Measurements from ENCODE around the gene ZRSR2.
"Not testable (repeated sequence)": the region's sequence is repeated elsewhere in the genome, so short reads cannot be mapped to it uniquely, and the experiment has no call there.

Gene ZRSR2

DNA sequence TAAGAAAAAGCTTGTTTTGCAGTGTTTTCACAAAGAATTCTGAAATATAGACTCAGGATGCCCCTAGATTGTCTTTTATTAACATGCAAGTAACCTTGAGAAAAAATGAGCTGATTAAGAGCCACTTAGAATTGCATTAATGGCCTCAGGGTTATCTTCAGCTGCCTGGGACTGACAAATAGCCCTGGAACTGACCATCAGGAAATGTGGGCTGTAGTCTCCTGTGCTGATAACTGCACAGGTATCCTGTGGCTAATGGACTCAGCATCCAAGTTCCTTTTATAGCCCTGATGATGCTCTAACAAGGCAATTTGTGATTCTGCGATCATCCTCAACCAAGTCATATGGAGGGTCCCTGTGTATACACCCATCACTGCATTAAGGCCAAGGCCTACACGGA is 35.2 kb upstream of the ZRSR2 start:
- Histone ChIP-seq H3K36me3 (ENCODE audit: control insufficient read depth in 2 of 2, insufficient read depth in 2 of 2, low read length in 2 of 2) (no peaks in the 10 kb centered on the region), H3K9me3 (ENCODE audit: control insufficient read depth in 2 of 2, low read length in 2 of 2) (no peaks in the 10 kb centered on the region), H3K9ac (ENCODE audit: low read length in 2 of 2) (no peak overlapping the region), H3K4me3 (ENCODE audit: low read length in 2 of 2) (no peak overlapping the region), H3K4me1 (ENCODE audit: control insufficient read depth, insufficient read depth, low read length) (peaks cover 12% of the 10 kb centered on the region), H3K27me3 (ENCODE audit: control insufficient read depth in 1 of 2, insufficient read depth in 2 of 2, low read length in 2 of 2) (no peaks in the 10 kb centered on the region), H3K27ac (ENCODE audit: low read length) (no peak overlapping the region)

DNA sequence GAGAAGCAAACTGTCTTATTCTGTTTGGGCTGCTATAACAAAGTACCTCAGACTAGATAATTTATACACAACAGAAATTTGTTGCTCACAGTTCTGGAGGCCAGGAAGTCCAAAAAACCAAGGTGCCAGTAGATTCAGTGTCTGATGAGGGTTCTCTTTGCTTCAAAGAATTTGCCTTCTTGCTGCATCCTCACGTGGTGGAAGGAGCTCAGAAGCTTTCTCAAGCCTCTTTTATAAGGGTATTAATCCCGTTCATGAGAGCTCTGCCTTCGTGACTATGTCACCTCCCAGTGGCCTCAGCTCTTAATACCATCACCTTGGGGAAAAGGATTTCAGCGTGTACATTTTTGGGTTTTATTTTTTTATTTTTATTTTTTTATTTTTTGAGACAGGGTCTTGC is 32.1 kb upstream of the ZRSR2 start:
- Histone ChIP-seq H3K36me3 (ENCODE audit: control insufficient read depth in 2 of 2, insufficient read depth in 2 of 2, low read length in 2 of 2) (peaks cover 0 to 2% of the 10 kb centered on the region in 2 donors), H3K9ac (ENCODE audit: low read length in 2 of 2) (no peak overlapping the region), H3K27me3 (ENCODE audit: control insufficient read depth in 1 of 2, insufficient read depth in 2 of 2, low read length in 2 of 2) (no peaks in the 10 kb centered on the region), H3K4me1 (ENCODE audit: control insufficient read depth, insufficient read depth, low read length) (no peaks in the 10 kb centered on the region), H3K27ac (ENCODE audit: low read length) (no peak overlapping the region), H3K4me3 (ENCODE audit: low read length in 2 of 2) (no peak overlapping the region), H3K9me3 (ENCODE audit: control insufficient read depth in 2 of 2, low read length in 2 of 2) (no peaks in the 10 kb centered on the region)

DNA sequence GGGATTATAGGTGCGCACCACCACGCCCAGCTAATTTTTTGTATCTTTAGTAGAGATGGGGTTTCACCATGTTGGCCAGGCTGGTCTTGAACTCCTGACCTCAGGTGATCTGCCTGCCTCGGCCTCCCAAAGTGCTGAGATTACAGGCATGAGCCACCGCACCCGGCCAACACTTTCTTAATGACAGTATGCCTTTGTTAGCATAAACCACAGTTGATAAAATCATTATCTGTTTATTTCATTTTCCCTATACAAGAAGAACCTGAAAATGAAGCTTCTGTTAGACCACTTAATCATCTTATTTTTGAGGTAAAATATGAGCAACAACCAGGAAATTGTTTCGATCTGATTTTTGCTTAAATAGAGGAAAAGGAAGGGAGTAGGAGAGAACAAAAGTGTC is 30.4 kb upstream of the ZRSR2 start:
- H3K27ac ChIP-seq (ENCODE audit: low read length); H3K27me3 ChIP-seq (ENCODE audit: control insufficient read depth in 1 of 2, insufficient read depth in 2 of 2, low read length in 2 of 2); H3K4me1 ChIP-seq (ENCODE audit: control insufficient read depth, insufficient read depth, low read length); H3K36me3 ChIP-seq (ENCODE audit: control insufficient read depth in 2 of 2, insufficient read depth in 2 of 2, low read length in 2 of 2); H3K9ac ChIP-seq (ENCODE audit: low read length in 2 of 2); H3K9me3 ChIP-seq (ENCODE audit: control insufficient read depth in 2 of 2, low read length in 2 of 2); H3K4me3 ChIP-seq (ENCODE audit: low read length in 2 of 2): not testable (repeated sequence)

DNA sequence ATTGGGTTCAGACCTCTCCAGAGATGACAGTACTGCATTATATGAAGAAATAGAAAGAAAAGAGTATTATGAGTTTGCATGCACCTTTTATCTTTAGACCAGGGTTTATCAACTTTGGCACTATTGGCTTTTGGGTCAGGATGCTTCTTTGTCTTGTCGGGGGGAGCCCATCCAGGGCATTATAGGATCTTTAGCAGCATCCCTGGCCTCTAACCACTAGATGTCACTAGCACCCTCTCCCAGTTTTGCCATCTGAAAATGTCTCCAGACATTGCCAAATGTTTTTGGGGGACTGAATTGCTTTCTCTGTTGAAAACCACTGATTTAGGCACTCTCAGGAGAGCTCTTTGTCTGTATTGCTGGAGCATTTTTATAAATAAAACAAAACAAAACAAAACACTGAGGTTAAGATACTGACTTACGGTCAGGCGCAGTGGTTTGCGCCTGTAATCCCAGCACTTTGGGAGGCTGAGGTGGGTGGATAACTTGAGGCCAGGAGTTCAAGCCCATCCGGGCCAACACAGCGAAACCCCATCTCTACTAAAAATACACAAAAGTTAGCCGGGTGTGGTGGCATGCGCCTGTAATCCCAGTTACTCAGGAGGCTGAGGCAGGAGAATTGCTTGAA is 28.6 kb upstream of the ZRSR2 start:
- H3K9me3 ChIP-seq (ENCODE audit: control insufficient read depth in 2 of 2, low read length in 2 of 2), result no peaks in the 10 kb centered on the region
- no peak overlapping the region for H3K9ac ChIP-seq (ENCODE audit: low read length in 2 of 2)
- H3K4me3 ChIP-seq (ENCODE audit: low read length in 2 of 2), result no peak overlapping the region
- no peaks in the 10 kb centered on the region for H3K27me3 ChIP-seq (ENCODE audit: control insufficient read depth in 1 of 2, insufficient read depth in 2 of 2, low read length in 2 of 2)
- no peak overlapping the region for H3K27ac ChIP-seq (ENCODE audit: low read length)
- H3K36me3 ChIP-seq (ENCODE audit: control insufficient read depth in 2 of 2, insufficient read depth in 2 of 2, low read length in 2 of 2), result peaks cover 0 to 2% of the 10 kb centered on the region in 2 donors
- H3K4me1 ChIP-seq (ENCODE audit: control insufficient read depth, insufficient read depth, low read length), result no peaks in the 10 kb centered on the region

DNA sequence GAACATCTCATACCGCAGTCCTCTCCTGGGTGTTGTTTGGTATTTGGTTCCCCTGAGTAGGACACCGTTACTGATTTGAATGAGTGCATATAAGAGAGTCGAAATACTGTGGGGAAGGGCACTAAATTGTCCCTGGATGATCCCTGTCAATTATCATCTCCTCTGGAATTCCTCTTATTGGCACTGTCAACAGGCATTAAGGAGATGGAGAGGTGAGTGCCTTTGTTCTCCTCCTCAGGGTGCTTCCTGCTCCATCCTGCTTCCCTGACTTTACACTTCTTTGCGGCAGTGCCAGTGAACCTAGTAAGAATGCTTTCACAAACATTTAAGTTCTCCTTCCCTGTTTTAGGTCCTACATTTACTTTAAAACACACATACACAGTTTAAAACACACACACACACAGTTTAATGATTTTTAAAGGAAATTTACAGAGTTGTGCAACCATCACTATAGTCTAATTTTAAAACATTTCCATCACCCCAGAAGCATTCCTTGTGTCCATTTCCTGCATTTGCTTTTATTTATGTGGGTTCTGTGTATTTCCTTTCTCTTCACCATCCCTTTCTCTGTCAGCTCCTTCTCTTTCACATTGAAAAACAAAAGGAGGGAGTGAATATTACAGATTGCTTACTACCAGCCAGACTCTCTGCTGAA is 20.9 kb upstream of the ZRSR2 start:
- H3K27ac ChIP-seq (ENCODE audit: low read length), result no peak overlapping the region
- no peak overlapping the region for H3K4me3 ChIP-seq (ENCODE audit: low read length in 2 of 2)
- no peak overlapping the region for H3K9ac ChIP-seq (ENCODE audit: low read length in 2 of 2)
- no peaks in the 10 kb centered on the region for H3K9me3 ChIP-seq (ENCODE audit: control insufficient read depth in 2 of 2, low read length in 2 of 2)
- H3K4me1 ChIP-seq (ENCODE audit: control insufficient read depth, insufficient read depth, low read length), result no peaks in the 10 kb centered on the region
- no peaks in the 10 kb centered on the region for H3K36me3 ChIP-seq (ENCODE audit: control insufficient read depth in 2 of 2, insufficient read depth in 2 of 2, low read length in 2 of 2)
- no peaks in the 10 kb centered on the region for H3K27me3 ChIP-seq (ENCODE audit: control insufficient read depth in 1 of 2, insufficient read depth in 2 of 2, low read length in 2 of 2)

DNA sequence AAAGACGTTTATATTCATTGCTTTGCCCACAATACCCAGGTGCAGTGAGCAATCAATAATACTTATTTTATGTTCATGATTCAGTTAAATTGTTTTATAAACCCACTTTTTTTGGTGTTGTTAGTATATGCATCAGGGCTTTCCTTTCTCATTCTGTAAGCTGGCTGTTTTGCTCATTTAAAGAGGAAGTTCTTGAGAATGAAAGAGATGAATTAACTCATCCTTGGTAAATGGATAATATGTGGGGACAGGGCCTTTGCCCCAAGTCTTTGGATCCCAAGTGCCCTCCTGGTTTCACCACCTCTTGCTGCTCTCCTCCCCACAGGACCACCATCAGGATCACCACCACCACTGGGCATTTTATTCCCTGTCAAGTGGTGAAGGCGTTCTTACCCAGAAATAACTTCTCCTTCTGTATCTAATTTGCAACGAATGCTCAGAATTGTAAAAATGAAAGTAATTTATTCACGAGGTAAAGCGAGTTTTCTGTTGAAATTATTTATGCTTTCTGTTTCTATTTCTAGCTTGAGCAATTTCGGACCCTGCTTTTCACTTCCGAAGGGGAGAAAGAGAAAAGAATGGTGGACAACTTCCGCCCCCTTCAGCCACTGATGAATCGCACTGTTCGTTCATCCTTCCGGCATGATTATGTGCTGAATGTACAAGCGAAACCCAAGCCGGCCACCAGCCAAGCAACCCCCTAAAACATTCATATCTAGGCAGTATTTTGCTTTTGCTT is 8.2 kb upstream of the ZRSR2 start:
- H3K4me3 ChIP-seq (ENCODE audit: low read length in 2 of 2), result no peak overlapping the region
- no peaks in the 10 kb centered on the region for H3K27me3 ChIP-seq (ENCODE audit: control insufficient read depth in 1 of 2, insufficient read depth in 2 of 2, low read length in 2 of 2)
- H3K9me3 ChIP-seq (ENCODE audit: control insufficient read depth in 2 of 2, low read length in 2 of 2), result no peaks in the 10 kb centered on the region
- H3K27ac ChIP-seq (ENCODE audit: low read length), result no peak overlapping the region
- no peaks in the 10 kb centered on the region for H3K4me1 ChIP-seq (ENCODE audit: control insufficient read depth, insufficient read depth, low read length)
- H3K36me3 ChIP-seq (ENCODE audit: control insufficient read depth in 2 of 2, insufficient read depth in 2 of 2, low read length in 2 of 2), result peaks cover 3 to 8% of the 10 kb centered on the region in 2 donors
- no peak overlapping the region for H3K9ac ChIP-seq (ENCODE audit: low read length in 2 of 2)

DNA sequence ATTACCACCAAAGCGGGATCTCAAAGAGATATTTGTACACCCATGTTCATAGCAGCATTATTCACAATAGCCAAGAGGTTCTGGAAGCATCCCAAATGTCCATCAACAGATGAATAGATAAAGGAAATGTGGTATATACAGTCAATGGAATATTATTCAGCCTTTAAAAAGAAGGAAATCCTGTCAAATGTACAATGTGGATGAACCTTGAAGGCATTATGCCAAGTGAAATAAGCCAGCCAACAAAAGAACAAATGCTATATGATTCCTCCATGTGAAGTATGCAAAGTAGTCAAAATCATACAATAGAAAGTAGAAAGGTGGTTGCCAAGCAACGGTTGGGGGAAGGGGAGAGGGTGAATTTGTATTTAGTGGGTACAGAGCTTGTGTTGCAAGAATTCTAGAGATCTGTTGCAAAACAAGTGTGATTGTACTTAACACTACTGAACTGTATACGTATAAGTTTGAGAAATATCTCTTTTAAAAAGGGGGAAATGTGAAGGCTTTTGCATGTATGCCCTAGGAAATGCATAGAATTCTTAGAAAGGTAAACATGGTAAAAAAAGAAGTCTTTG is 5.0 kb upstream of the ZRSR2 start:
- Histone ChIP-seq H3K36me3 (ENCODE audit: control insufficient read depth in 2 of 2, insufficient read depth in 2 of 2, low read length in 2 of 2) (peaks cover 3 to 5% of the 10 kb centered on the region in 2 donors), H3K9me3 (ENCODE audit: control insufficient read depth in 2 of 2, low read length in 2 of 2) (no peaks in the 10 kb centered on the region), H3K4me3 (ENCODE audit: low read length in 2 of 2) (no peak overlapping the region), H3K9ac (ENCODE audit: low read length in 2 of 2) (no peak overlapping the region), H3K27me3 (ENCODE audit: control insufficient read depth in 1 of 2, insufficient read depth in 2 of 2, low read length in 2 of 2) (no peaks in the 10 kb centered on the region), H3K27ac (ENCODE audit: low read length) (no peak overlapping the region), H3K4me1 (ENCODE audit: control insufficient read depth, insufficient read depth, low read length) (peaks cover 7% of the 10 kb centered on the region)

DNA sequence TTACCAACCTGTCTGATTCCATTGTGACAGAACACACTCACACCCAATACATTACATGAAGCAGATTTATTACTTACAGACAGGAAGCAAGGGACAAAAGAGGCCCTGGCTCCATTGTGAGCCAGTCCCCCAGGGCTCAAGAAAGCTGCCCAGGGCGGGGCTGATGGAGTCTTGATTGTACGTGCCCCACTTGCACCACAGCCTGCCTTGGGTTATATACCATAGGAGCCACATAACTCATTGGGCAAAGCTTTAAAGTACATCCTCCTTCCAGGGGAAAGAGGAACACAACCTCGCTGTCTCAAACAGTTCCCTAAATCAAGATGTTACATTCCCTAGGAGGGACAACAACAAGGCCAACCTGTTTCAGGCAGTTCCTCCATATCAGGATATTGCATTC is 3.4 kb upstream of the ZRSR2 start:
- Histone ChIP-seq H3K9me3 (ENCODE audit: control insufficient read depth in 2 of 2, low read length in 2 of 2) (no peaks in the 10 kb centered on the region), H3K4me3 (ENCODE audit: low read length in 2 of 2) (no peak overlapping the region), H3K27ac (ENCODE audit: low read length) (no peak overlapping the region), H3K36me3 (ENCODE audit: control insufficient read depth in 2 of 2, insufficient read depth in 2 of 2, low read length in 2 of 2) (peaks cover 0 to 3% of the 10 kb centered on the region in 2 donors), H3K27me3 (ENCODE audit: control insufficient read depth in 1 of 2, insufficient read depth in 2 of 2, low read length in 2 of 2) (no peaks in the 10 kb centered on the region), H3K4me1 (ENCODE audit: control insufficient read depth, insufficient read depth, low read length) (peaks cover 7% of the 10 kb centered on the region), H3K9ac (ENCODE audit: low read length in 2 of 2) (no peak overlapping the region)

DNA sequence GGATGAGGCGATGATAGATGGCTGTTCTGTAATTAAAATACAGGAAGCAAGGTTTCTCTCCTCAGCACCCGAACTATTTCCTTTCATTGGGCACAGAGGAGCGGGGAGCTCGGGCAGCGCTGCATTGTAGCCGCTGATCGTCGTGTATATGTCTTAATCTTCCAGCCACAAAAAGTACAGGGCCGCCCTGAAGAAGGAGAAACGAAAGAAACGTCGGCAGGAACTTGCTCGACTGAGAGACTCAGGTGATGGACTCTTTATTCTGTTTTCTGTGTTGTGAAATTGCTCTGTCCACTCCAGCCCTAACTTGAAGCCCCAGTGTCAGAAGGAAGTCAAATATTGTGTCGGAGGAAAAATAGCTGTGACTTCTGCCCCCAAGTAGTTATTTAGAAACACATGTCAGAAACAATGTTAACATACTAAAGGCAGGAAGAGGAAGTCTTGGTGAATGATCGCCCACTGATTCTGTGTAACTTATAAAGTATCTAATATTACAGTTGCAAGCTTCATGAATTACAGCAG is 546 bp downstream of the ZRSR2 start:
- peak overlapping the region; percentile 73 to 88 for H3K9ac ChIP-seq (ENCODE audit: low read length in 2 of 2)
- H3K27ac ChIP-seq (ENCODE audit: low read length), result peak overlapping the region; percentile 58
- no peaks in the 10 kb centered on the region for H3K9me3 ChIP-seq (ENCODE audit: control insufficient read depth in 2 of 2, low read length in 2 of 2)
- peaks cover 7% of the 10 kb centered on the region for H3K4me1 ChIP-seq (ENCODE audit: control insufficient read depth, insufficient read depth, low read length)
- H3K27me3 ChIP-seq (ENCODE audit: control insufficient read depth in 1 of 2, insufficient read depth in 2 of 2, low read length in 2 of 2), result no peaks in the 10 kb centered on the region
- peaks cover 0 to 2% of the 10 kb centered on the region in 2 donors for H3K36me3 ChIP-seq (ENCODE audit: control insufficient read depth in 2 of 2, insufficient read depth in 2 of 2, low read length in 2 of 2)
- peak overlapping the region; percentile 76 to 96 for H3K4me3 ChIP-seq (ENCODE audit: low read length in 2 of 2)

DNA sequence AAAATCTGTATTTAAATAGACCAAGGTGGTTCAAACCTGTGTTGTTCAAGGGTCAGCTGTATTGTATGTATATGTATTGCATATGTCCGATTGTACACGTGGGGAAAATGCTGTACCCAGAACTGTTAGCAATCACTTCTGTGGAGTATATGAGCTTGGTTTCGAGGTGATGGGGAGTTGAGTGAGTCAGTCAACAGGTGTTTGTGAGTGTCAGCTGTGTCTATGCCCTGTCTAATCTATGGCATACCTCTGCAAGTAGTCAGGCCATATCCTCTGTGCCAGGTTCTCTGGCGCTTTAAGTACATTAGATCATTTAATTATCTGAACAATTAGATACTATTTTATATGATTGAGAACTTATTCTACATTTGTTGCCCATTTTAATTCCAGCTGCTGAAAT is 7.4 kb downstream of the ZRSR2 start:
- Histone ChIP-seq H3K36me3 (ENCODE audit: control insufficient read depth in 2 of 2, insufficient read depth in 2 of 2, low read length in 2 of 2) (peaks cover 0 to 2% of the 10 kb centered on the region in 2 donors), H3K9ac (ENCODE audit: low read length in 2 of 2) (no peak overlapping the region), H3K9me3 (ENCODE audit: control insufficient read depth in 2 of 2, low read length in 2 of 2) (no peaks in the 10 kb centered on the region), H3K4me3 (ENCODE audit: low read length in 2 of 2) (no peak overlapping the region), H3K27me3 (ENCODE audit: control insufficient read depth in 1 of 2, insufficient read depth in 2 of 2, low read length in 2 of 2) (no peaks in the 10 kb centered on the region), H3K27ac (ENCODE audit: low read length) (no peak overlapping the region), H3K4me1 (ENCODE audit: control insufficient read depth, insufficient read depth, low read length) (no peaks in the 10 kb centered on the region)
